ENCODE measurements around the gene PARS2. TPM values are rescaled to one million over a fixed set of nuclear protein-coding genes. Genes with fewer than 3 reads are reported as not detected.

Gene PARS2
- total RNA-seq, 1 experiment from 2014 or later: 10.2 TPM

- H3K27ac ChIP-seq (ENCODE audit: insufficient read length, low read depth, low read length): no peak overlapping the region
- no peak overlapping the region for H3K27ac Mint-ChIP-seq
- no peak for DNase-seq
- H3K36me3 Mint-ChIP-seq (ENCODE audit: insufficient read depth in 1 of 3, low read depth in 3 of 3): peaks cover 19 to 52% (median 40%) of the 10 kb centered on the region in 3 experiments; a peak in 6 of 7 replicates
- H3K79me1 ChIP-seq (ENCODE audit: insufficient read depth, low read depth, low read length, poor library complexity, severe bottlenecking): no peaks in the 10 kb centered on the region
- H4K91ac ChIP-seq (ENCODE audit: insufficient read length, low read depth, low read length): no peak overlapping the region
- H3K14ac ChIP-seq (ENCODE audit: insufficient read depth, low read length): no peak overlapping the region
- no peak overlapping the region for H2BK20ac ChIP-seq (ENCODE audit: low read depth, low read length, poor library complexity, severe bottlenecking)
- no peak overlapping the region for H3K4me3 Mint-ChIP-seq
- H3K23me2 ChIP-seq (ENCODE audit: insufficient read length, low read depth, low read length, poor library complexity, severe bottlenecking): no peaks in the 10 kb centered on the region
- H3T11ph ChIP-seq (ENCODE audit: low read length): no peak overlapping the region
- peaks cover 0 to 3% of the 10 kb centered on the region in 2 experiments; a peak in 2 of 5 replicates for H3K9me3 Mint-ChIP-seq
- no peak overlapping the region for H3K4me2 ChIP-seq (ENCODE audit: insufficient read depth, insufficient read length, low read length)
- H3K79me2 ChIP-seq (ENCODE audit: insufficient read depth, low read length): no peaks in the 10 kb centered on the region
- H3K18ac ChIP-seq (ENCODE audit: insufficient read length, low read depth, low read length): no peak overlapping the region
- no peak overlapping the region for H3K9ac ChIP-seq (ENCODE audit: extremely low read depth, insufficient read length, low read length)
- H2BK120ac ChIP-seq (ENCODE audit: low read depth, low read length, poor library complexity, severe bottlenecking): no peak overlapping the region
- no peak overlapping the region for H4K8ac ChIP-seq (replicated peaks; ENCODE audit: insufficient read length, low read depth, low read length)
- H2BK12ac ChIP-seq (ENCODE audit: insufficient read length, low read depth, low read length): no peak overlapping the region
- WGBS (ENCODE audit: extremely low coverage, insufficient read length, low lambda C conversion rate): no CpG with 5 or more reads among the region's 4 CpGs
- H2BK15ac ChIP-seq (ENCODE audit: low read depth, low read length): no peak overlapping the region
- no peak overlapping the region for H2BK5ac ChIP-seq (ENCODE audit: insufficient read length, low read length)
- TF ChIP-seq, protein P1, sequence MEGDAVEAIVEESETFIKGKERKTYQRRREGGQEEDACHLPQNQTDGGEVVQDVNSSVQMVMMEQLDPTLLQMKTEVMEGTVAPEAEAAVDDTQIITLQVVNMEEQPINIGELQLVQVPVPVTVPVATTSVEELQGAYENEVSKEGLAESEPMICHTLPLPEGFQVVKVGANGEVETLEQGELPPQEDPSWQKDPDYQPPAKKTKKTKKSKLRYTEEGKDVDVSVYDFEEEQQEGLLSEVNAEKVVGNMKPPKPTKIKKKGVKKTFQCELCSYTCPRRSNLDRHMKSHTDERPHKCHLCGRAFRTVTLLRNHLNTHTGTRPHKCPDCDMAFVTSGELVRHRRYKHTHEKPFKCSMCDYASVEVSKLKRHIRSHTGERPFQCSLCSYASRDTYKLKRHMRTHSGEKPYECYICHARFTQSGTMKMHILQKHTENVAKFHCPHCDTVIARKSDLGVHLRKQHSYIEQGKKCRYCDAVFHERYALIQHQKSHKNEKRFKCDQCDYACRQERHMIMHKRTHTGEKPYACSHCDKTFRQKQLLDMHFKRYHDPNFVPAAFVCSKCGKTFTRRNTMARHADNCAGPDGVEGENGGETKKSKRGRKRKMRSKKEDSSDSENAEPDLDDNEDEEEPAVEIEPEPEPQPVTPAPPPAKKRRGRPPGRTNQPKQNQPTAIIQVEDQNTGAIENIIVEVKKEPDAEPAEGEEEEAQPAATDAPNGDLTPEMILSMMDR (conservative IDR thresholded peaks at IDR 0.05): no peak
- 0 out of 4 replicates have a peak, but pooled peaks cover 0 to 3% of the 10 kb centered on the region in 2 experiments for H3K4me1 Mint-ChIP-seq
- no peak overlapping the region for H3K4ac ChIP-seq (ENCODE audit: low read depth, low read length)
- H3K27me3 Mint-ChIP-seq (ENCODE audit: low read depth): peaks cover 2% of the 10 kb centered on the region; the same call in 1 of the 2 replicates
- no peaks in the 10 kb centered on the region for H3K27me3 ChIP-seq (ENCODE audit: insufficient read depth, low read length)
- no peak overlapping the region for H3K23ac ChIP-seq (ENCODE audit: insufficient read length, low read depth, low read length)
- H3K4me1 ChIP-seq (ENCODE audit: insufficient read depth, low read length): no peaks in the 10 kb centered on the region
- no peaks in the 10 kb centered on the region for H4K20me1 ChIP-seq (ENCODE audit: control insufficient read depth, insufficient read depth, insufficient read length)
- no peak overlapping the region for H3K56ac ChIP-seq (ENCODE audit: insufficient read length, low read depth, low read length)
- no peak overlapping the region for H2AFZ ChIP-seq (ENCODE audit: low read length)
- H2AK5ac ChIP-seq (ENCODE audit: insufficient read length, low read length): no peak overlapping the region
- no peaks in the 10 kb centered on the region for H3K9me3 ChIP-seq (ENCODE audit: control insufficient read depth, low read depth, low read length)
- H4K5ac ChIP-seq (ENCODE audit: insufficient read length, low read depth, low read length): no peak overlapping the region
Measured at GRCh38 chr1:54742282-54742681, 22.0 kb downstream of the PARS2 start.
